HG03064 (cell line): ENCODE measurements around the gene HOXA9.

Source experiments
- ATAC-seq: cut with Tn5 transposase; IDR thresholded peaks from one replicate; pipeline ENCODE4 v1.9.1; 2021; ENCODE audit warnings: low read depth; ENCODE audit not compliant: unreplicated experiment

Gene HOXA9

DNA sequence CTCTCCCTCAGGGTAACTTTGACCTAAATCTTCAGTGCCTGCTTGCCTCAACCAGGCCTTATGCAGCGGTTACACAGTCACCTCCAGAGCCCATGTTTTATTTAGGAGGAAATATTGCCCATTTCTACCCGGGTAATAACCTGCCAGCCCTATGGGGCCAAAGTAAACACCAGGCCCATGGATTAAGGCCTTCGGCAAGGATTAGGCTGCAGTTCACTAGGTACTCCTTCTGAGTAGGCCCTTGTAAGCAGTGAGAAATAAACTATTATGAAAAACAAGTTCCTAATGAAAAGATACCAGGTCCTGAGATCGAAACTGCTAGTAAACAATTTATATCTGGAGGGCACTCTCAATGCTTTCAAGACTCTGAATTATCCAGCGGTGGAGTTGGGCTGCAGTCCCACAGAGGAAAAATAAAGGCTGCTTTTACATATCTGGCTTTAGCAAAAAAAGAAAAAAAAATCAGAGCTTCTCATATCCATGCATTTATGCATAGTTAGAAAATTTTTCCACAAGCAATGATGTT, 12.5 kb upstream of the HOXA9 start:
- ATAC-seq: no peak

DNA sequence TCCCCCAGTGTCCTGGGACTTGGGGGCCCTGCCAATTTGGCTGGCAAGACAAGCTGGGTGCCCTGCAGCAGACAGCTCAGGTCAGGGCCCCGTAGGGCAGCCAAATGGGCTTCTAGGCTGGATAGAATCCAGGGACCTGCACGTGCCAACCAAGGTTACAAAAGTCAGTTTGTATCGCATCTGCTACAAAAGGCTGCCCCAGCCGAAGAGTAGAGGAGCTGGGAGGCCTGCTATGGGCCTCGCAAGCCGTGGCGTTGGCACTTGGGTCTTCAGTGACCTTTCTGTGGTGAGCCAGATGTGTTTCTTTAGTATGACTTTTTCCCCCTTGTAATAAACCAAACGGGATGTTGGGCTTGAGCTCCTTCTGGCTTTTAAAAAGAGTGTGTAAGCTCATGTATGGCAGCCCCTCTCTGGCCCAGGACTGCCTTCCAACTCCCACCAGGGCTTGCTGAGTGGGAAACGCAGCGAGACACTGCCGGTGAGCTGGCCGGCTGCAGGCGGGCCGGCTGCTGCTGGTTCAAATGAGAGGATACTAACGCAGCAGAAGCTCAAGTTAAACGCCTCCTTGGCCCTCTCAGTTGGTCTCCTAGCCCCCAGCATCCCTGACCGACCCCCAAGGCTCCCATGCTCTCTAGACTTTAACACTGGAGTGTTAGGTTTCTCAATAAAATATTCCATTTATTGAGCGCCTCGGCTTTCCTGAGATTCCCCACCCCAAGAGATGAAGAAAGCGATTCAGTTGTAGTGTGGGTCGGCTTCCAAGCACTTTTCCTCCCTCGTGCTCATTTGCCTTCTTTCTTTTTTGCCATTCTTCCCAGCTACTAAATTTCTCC, 11.8 kb upstream of the HOXA9 start:
- ATAC-seq: no peak

DNA sequence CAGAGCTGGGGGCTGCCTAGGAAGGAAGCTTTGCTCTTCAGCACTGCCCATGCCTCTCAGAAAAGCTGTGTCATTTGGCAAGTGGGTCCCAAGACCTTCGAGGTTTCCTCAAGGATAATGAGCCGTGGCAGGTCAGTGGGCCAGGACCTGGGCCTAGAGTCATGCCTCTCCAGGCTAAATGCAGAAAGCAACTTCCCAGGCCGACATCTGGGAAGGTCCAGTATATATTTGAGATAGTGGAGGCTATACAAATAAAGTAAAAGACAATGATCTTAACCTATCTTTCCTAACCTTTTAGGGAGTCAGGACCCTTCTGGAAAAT, 11.1 kb upstream of the HOXA9 start:
- no peak for ATAC-seq

DNA sequence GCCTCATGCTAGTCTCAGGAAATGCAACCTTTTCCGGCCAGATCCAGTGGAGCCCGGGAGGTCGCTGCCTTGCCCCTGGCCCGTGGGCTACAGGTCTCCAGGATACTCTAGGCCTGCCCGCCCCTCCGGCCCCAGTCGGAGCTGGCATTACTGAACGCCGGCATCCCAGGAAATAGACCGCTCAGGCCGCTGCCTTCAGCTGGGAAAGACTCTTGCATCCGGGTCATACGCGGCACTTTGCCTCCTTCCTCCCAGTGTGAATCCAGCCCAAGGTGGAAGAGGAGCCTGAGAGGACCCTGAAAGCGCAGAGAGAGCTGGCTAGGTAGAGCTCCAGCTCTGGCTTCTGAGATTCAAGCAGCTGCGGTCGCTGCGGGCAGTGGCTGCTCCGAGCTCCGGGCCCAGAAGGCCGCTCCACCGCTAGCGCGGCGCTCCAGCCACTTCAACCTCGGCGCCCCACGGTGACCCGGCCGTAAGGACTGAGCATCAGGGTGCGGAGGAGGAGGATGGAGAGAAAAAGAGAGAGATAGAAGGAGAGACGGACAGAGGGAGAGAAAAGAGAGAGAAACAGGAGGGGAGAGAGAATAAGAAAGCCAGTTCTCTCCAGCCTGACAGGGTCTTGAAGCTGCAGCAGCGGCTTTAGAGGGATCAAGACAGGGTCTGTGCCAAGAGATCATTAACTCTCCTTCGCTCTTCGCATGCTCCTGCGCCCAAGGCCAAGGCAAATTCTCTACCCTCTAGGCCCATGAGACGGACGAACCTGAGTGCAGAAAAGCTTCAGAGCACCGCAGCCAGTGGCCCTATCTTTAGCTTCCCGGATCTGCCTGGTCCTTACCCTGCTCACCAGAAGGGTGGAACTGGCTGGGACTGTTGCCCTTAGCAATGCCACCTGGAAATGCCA, 10.5 kb upstream of the HOXA9 start:
- no peak for ATAC-seq

DNA sequence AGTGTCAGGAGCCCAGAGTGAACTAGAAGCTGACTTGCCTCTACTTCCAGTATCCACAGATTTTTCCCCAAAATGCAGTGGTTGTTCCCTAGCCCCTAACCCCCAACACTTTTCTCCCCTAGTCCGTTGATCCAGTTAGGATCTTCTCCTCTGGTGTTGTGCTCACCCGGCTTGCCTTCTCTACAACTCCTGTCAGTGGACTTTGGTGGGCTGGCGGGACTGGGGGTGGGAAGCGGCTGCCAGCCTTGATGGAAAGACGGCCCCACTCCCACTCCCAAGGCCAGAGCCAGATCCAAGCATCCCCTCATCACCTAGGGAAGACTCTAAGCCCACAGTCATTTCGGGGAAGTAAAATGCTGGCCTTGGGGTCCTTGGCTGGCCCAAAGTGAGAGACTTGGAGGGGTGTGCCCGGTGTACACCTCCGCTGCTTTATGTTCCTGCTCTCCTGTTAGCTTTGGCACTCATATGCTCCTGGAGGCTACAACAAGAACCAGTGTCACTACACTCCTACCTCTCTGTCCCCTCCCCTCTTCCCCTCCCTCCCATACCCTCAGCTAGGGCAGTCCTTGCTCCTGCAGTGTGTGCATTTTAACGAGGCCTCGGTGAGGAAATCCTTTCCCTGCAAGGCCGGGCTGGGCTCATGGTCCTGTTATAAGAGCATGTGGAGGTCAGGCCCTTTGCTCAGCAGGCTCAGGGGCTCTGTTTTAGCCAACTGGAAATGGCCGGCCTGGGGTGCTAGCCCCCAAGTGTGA, 9.7 kb upstream of the HOXA9 start:
- ATAC-seq: no peak

DNA sequence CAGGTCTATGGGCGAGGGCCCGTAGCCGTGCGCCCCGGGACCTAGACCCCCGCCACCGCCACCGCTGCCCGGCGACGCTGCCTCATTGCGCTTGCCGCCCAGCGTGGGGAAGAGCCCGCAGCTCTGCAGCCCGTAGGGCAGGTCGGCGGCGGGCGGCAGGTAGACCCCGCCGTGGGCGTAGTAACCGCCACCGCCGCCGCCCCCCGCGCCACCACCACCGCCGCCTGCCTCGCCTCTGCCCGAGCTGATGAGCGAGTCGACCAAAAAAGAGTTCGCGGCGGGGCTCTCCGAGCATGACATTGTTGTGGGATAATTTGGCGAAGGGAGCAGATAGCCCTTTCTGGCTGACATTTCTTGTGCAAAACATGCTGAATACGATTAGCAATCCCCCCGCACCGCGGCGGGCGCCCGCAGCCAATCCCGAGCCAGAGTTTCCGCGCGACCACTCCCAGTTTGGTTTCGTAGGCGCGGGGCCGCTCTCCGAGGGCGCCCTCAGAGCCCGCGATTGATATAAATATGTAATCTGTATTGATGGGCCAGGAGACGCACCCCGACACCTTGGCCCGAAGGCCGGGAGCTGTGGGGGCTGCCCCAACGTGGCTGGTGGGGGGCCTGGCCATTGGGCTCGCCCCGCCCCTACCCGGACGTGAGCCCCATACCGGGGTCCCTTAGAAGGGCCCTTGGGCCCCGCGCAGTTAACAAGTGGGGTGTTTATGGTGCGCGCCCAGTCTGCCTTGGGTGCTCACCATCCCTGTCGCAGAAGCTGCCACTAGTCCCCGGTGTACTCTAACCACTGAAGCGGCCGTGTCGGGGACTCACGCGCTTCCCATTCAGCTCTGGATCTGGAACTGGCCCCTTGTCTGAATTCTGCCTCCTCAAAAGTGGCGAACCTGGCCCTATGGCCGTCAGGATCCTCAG, 8.9 kb upstream of the HOXA9 start, which contains the start of gene HOXA10:
Gene HOXA10, minus strand, starts transcription at position 365 of the 918 bp plus-strand sequence. Its CDS starts 14 bp downstream, at position 351.
- no peak for ATAC-seq

DNA sequence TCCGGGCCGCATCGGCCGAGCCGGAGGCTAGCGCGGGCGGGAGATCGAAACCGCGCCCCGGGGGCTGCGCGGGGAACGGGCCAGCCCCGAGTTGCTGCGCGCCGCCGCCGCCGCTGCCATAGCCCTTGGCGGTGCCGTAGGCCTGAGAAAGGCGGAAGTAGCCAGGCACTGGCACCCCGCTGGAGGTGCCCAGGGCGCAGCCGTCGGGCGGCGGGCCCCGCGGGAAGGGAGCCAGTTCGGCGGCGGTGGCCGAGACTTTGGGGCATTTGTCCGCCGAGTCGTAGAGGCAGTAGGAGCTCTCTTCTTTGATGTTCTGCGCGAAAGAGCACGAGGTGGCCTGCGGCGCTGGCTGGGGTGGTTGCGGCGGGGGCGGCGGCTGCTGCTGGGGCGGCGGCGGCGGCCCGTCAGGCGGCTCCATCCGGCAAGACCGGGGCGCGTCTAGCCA, 8.2 kb upstream of the HOXA9 start:
- ATAC-seq: no peak

DNA sequence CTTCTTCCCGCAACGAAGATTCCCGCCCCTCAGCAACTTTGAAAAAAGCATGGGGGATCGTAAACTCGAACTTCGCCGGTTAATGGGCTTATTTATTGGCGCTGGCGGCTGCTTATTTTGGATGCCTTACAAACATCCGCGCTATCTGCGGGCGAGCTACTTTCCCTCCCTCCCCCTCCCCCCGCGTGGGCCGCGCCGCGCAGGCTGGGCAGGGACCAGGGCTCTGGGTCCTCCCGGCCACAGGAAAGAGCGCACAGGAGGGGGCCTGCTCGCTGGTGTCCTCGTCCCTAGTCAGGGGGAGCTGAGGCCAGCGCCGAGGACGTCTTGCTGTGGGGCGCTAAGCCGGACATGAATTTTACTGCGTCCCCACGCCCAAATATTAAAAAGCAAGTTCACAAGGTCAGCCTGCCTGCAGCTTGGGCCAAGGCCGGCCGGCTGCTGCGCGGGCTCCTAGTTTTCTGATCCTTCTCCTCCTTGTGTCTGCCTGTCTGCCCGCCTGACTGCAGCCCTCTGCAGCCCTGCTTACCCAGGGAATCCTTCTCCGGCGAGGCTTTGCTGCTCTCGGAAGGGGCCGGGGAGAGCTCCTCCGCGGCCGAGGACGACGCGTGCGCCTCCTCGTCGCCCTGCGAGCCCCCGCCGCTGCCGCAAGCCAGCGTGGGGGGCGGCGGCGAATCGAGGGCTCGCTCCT, 7.6 kb upstream of the HOXA9 start:
- ATAC-seq: no peak

DNA sequence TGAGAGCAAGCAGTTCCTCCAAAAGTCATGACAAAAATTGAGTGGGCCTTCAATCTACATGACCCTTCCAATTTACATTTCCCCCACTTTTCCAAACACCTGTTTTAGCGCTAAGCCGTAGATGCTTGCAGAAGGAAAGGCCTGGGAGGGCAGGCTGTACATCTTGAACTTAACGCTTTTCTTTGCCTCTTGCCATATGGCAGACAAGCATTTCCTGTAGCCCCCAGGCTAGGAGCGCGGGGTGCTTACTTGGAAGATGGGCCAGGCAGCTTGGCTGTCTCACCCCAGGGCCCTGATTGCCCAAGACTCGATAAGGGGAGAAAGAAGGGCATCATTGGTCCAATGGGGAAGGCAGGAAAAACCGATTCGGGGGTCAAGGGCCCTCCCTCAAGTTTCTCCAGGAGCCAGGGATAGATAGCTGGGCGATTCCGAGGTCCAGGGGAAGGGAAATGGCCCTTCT, 7.0 kb upstream of the HOXA9 start:
- no peak for ATAC-seq

DNA sequence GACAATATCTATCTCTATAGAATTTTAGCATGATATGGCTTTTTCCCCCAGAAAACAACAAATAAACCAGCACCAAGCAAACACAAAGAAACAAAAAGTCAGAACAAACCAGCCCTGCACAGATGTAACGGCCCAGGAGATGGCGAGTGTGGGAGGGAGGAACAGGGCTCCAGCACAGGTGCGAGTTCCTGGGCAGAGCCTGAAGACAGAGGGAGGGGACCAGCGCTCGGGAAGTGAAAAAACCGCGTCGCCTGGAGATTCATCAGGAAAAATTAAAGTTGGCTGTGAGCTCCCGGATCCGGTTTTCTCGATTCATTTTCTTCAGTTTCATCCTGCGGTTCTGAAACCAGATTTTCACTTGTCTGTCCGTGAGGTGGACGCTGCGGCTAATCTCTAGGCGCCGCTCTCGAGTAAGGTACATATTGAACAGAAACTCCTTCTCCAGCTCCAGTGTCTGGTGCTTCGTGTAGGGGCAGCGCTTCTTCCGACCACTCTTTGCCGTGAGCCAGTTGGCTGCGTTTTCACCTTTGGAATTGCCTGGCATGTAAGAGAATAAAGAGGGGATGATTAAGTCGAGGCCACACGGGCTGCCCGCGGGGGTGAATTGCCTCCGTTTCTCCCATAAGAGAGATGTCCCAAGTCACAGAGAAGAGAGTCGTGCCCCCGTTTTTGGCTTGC, 6.4 kb upstream of the HOXA9 start:
- ATAC-seq: no peak

DNA sequence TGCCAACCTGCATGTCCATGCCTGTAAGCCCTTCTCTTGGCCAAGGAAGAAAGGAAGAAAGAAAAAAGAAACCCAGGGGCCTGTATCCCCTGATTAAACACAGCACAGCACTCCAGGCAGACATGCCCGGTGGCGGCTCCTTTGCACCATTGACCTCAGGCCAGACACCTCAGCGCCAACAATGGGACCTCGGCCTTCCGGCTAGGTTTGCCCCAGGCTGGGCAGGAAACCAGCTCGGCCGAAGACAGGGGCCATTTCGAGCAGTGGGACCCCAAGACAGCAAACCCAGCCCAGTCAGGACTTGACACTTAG, 5.9 kb upstream of the HOXA9 start:
- ATAC-seq: no peak

DNA sequence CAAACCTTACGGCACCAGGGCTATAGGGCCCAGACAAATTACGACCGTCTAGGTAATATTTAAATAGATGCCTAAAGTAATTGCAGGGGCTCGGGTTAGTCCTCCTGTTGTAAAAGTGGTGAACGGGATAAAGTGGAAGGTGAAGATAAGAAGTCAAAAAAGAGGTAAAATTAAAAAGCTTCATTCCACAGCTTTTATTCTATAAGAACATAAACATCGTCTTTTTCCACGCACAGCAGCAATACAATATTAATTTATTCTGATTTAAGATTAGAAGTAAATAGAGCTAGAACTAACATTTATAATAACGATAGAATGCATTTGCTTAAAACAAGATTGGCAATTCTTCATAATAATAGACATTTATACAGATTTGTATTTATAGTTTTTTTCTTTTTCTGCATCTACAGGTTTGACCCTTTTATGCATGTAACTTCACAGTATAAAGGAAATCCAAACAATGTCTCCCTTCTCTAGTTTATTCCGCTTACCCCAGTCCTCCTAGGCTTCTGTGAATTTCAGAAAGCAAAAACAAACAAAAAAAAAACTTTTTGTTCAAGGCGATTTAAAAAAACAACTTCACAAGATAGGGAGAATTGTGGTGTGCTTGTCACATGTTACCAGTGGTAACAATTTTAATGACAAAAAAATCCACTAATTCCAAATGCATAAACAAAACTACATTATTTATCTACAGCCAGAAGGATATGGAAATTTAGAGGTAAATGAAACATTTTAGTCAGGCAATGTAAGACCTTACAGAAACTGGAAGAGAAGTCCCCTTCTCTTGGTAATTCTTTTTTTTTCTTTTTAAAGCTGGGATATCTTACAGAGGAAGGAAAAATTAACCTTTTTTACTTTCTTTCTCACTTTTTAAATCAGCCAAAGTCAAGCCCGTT, 5.3 kb upstream of the HOXA9 start:
- no peak for ATAC-seq

DNA sequence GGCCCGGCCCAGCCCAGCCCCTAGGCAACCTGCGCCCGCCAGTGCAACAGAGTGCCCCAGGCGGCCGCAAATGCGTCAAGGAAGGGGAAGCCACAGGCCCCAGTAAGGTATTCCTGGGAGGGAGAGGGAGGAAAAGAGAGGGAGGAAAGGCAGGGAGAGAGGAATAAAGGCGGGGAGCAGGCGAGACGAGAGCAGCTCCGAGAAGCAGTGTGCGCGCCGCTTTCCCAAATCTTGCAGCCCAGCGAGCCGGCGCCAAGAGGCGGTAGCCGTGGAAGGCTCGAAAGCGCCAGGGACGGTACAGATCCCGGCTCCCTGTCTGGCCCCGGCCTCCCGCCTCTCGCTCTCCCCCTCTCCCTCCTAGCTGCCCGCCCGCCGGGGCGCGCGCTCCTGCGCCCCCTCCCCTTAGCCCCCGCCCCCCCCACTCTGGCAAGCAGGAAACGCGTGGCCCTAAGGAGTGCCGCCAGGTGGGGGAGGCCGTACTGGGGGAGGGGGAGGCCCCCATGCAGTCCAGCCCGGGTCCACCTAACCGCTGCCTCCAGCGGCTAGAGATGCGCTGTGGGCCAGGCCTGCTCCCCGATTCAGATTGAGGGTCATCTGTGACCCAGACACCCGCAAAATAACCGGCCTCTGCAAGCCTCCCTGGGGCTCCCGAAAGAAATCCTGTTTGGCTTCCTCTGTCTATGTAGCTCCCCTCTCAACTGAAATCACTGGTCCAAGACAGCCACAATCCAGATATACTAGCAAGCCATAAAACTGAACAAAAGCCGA, 4.5 kb upstream of the HOXA9 start:
- ATAC-seq: no peak

DNA sequence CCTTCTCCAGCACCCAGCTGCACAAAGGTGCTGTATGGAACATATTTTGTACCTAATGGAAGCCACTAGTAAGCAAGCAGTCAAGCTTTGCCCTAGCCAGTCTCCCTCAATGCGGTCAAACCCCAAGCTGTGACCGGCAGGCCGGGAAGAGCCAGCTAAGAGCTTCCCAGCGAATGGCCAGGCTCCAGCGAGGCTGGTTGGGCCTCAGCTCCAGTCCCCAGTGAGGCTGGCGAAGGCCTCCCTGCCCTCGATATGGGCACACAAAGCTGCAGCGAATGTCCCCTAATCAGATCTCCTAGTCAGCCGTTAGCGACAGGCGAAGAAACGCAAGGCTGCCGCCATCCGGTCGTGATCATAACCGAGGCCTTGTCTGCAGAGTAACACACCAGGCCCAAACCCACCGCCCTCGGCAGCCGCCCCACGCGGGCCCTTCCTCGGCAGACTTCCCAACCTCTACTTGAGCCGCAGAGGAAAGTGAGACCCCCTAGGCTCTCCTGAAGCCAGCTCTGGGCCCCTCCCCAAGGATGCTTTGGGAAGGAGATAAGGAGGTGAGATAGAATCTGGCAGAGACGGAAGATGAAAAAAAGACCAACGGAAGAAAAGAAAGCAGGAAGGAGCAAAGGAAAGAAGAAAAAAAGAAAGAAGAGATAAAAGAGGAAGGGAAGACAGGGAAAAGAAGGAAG, 3.1 kb upstream of the HOXA9 start:
- ATAC-seq: no peak

DNA sequence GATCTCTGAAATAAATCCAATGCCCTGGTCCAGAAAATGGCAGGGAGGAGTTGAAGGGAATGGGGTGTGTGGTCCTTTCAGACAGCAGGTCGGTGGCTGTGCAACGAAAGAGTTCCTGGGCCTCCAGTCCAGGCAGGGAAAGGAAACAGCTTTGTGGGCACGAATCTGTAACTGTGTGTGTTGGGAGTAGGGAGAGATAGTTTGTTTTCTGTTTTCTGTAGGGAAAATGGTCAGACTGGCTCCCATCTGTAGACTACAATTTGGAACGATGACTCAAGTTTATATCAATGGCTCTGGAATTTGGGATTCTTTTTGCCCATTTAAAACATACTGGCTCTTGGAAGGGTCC, 2.6 kb upstream of the HOXA9 start:
- no peak for ATAC-seq
